ENCODE results near the gene CDH1.

GRCh38 chr16:68802190-68802589, 65.1 kb downstream of the CDH1 start:
- TF ChIP-seq POLR2A (IDR thresholded peaks at IDR 0.05; ENCODE audit: low read length) (no peak), GATA1 (IDR thresholded peaks at IDR 0.05; ENCODE audit: low read depth, low read length) (no peak)

All from erythroblast (primary cell).